H1 (cell line): ENCODE results near the gene G6PC3. TPM values are rescaled to one million over a fixed set of nuclear protein-coding genes. Genes with fewer than 3 reads are reported as not detected.
A peak's percentile ranks its signal among the peaks of the same experiment; 100 is the strongest.

Source experiments
- CTCF ChIA-PET: fragments of 300-600 bp; sonication (Branson Sonifier 250); formaldehyde crosslinking; loops from one replicate; lab custom pipeline; 2021; ENCODE audit not compliant: partially characterized antibody; lab: Charles Lee
- POLR2A ChIA-PET: fragments of 300-600 bp; sonication (Branson Sonifier 250); formaldehyde crosslinking; loops from one replicate; lab custom pipeline; 2021; ENCODE audit warnings: inconsistent platforms; ENCODE audit not compliant: partially characterized antibody; lab: Charles Lee
- DNase-seq, 2 experiments: peaks; one replicate each; pipeline versions ENCODE4 v3.0.0 to v3.0.0-alpha.2; 2010 to 2022; ENCODE audit warnings: low spot score in 2 of 2, low read depth in 1 of 2, mixed read lengths in 1 of 2
- FAIRE-seq: peaks from 2 replicates; lab custom pipeline; 2011; peaks lifted over from hg19 to GRCh38; lab: Jason Lieb, UNC
- H2AFZ ChIP-seq: 2 replicates; pipeline ENCODE4 v1.8.1; 2012; ENCODE audit warnings: low read length, inconsistent platforms
- H2AK5ac ChIP-seq: 2 replicates; pipeline ENCODE4 v1.6.1; 2013; ENCODE audit warnings: low read depth, low read length
- H2BK120ac ChIP-seq: replicated peaks from 2 replicates; pipeline ENCODE3; 2013; ENCODE audit warnings: low read depth, low read length, inconsistent platforms
- H2BK12ac ChIP-seq: 2 replicates; pipeline ENCODE4 v1.6.1; 2013; ENCODE audit warnings: low read depth, low read length
- H2BK15ac ChIP-seq: 2 replicates; pipeline ENCODE4 v1.6.1; 2013; ENCODE audit warnings: low read length
- H2BK20ac ChIP-seq: 2 replicates; pipeline ENCODE4 v1.6.1; 2013; ENCODE audit warnings: low read length
- H2BK5ac ChIP-seq: 2 replicates; pipeline ENCODE4 v1.6.1; 2013; ENCODE audit warnings: low read depth, low read length
- H3K14ac ChIP-seq: 2 replicates; pipeline ENCODE4 v1.6.1; 2013; ENCODE audit warnings: inconsistent platforms; ENCODE audit not compliant: insufficient read length
- H3K18ac ChIP-seq: 2 replicates; pipeline ENCODE4 v1.6.1; 2013; ENCODE audit warnings: low read length; ENCODE audit errors: extremely low read depth
- H3K23ac ChIP-seq: 2 replicates; pipeline ENCODE4 v1.6.1; 2013; ENCODE audit warnings: inconsistent platforms; ENCODE audit not compliant: insufficient read length
- H3K23me2 ChIP-seq: 2 replicates; pipeline ENCODE4 v1.6.1; 2013; ENCODE audit warnings: low read depth, low read length
- H3K27ac ChIP-seq: 2 replicates; pipeline ENCODE4 v1.6.1; 2011; ENCODE audit warnings: low read depth, low read length, inconsistent platforms
- H3K27me3 ChIP-seq, 4 experiments: replicated peaks in 1 of 4; 1 replicate in 1 of 4; 2 replicates in 3 of 4; pipeline versions ENCODE4 v1.6.1 to v1.8.1; 2011 to 2013; ENCODE audit warnings: low read length in 3 of 4, mild to moderate bottlenecking in 3 of 4, inconsistent platforms in 2 of 4, mixed read lengths in 2 of 4, moderate library complexity in 1 of 4; ENCODE audit not compliant: control insufficient read depth in 3 of 4, insufficient read depth in 3 of 4; ENCODE audit errors: extremely low read depth in 1 of 4
- H3K36me3 ChIP-seq, 4 experiments: 2 replicates each; pipeline versions ENCODE4 v1.6.1 to v1.8.1; 2011 to 2013; ENCODE audit warnings: mild to moderate bottlenecking in 4 of 4, low read length in 3 of 4, moderate library complexity in 2 of 4, control low read depth in 1 of 4, inconsistent platforms in 1 of 4; ENCODE audit not compliant: insufficient read depth in 4 of 4, control insufficient read depth in 2 of 4
- H3K4ac ChIP-seq: replicated peaks from 2 replicates; pipeline ENCODE3; 2013; ENCODE audit warnings: low read length, low read depth, mixed read lengths, inconsistent platforms; ENCODE audit not compliant: insufficient read length
- H3K4me1 ChIP-seq, 4 experiments: replicated peaks in 1 of 4; 1 replicate in 1 of 4; 2 replicates in 3 of 4; pipeline versions ENCODE4 v1.6.1 to v1.8.1; 2011 to 2013; ENCODE audit warnings: low read length in 3 of 4, inconsistent platforms in 2 of 4, mixed read lengths in 1 of 4; ENCODE audit not compliant: insufficient read depth in 4 of 4, control insufficient read depth in 3 of 4
- H3K4me2 ChIP-seq, 2 experiments: 2 replicates each; pipeline versions ENCODE4 v1.6.1 to v1.8.1; 2011 to 2013; ENCODE audit warnings: low read depth in 2 of 2, low read length in 2 of 2, control low read depth in 1 of 2, inconsistent platforms in 1 of 2, mild to moderate bottlenecking in 1 of 2; ENCODE audit not compliant: insufficient read depth in 1 of 2
- H3K4me3 ChIP-seq, 4 experiments: fragments of 200-600, 300-600 bp in 1 of 4; sonication (generic), shearing (Covaris generic), sonication (Bioruptor Twin) in 1 of 4; 2 replicates each; pipeline versions ENCODE4 v1.5.1 to v1.8.1; 2011 to 2016; ENCODE audit warnings: low read length in 4 of 4, low read depth in 3 of 4, control low read depth in 2 of 4, inconsistent platforms in 2 of 4, mild to moderate bottlenecking in 2 of 4, mixed read lengths in 1 of 4, moderate library complexity in 1 of 4; ENCODE audit not compliant: insufficient read depth in 2 of 4; ENCODE audit errors: extremely low read depth in 1 of 4
- H3K56ac ChIP-seq: replicated peaks from 2 replicates; pipeline ENCODE3; 2013; ENCODE audit warnings: low read depth, mild to moderate bottlenecking, mixed read lengths, low read length, inconsistent platforms; ENCODE audit not compliant: insufficient read length
- H3K79me1 ChIP-seq: 2 replicates; pipeline ENCODE4 v1.6.1; 2013; ENCODE audit warnings: low read depth, low read length, control low read depth
- H3K79me2 ChIP-seq, 2 experiments: 2 replicates each; pipeline versions ENCODE4 v1.6.1 to v1.8.1; 2012 to 2013; ENCODE audit warnings: low read length in 2 of 2, mild to moderate bottlenecking in 2 of 2, inconsistent platforms in 1 of 2; ENCODE audit not compliant: insufficient read depth in 2 of 2, control insufficient read depth in 1 of 2
- H3K9ac ChIP-seq, 4 experiments: replicated peaks in 1 of 4; 1 replicate in 1 of 4; 2 replicates in 3 of 4; pipeline versions ENCODE4 v1.6.1 to v1.8.1; 2011 to 2013; ENCODE audit warnings: low read depth in 3 of 4, low read length in 3 of 4, control low read depth in 2 of 4, mild to moderate bottlenecking in 2 of 4, moderate library complexity in 2 of 4, inconsistent platforms in 1 of 4; ENCODE audit errors: extremely low read depth in 1 of 4
- H3K9me3 ChIP-seq, 2 experiments: 2 replicates each; pipeline versions ENCODE4 v1.6.1 to v1.8.1; 2012 to 2013; ENCODE audit warnings: mild to moderate bottlenecking in 2 of 2, moderate library complexity in 2 of 2, control low read depth in 1 of 2, inconsistent platforms in 1 of 2, low read depth in 1 of 2, low read length in 1 of 2, mixed read lengths in 1 of 2; ENCODE audit not compliant: insufficient read depth in 2 of 2
- H4K20me1 ChIP-seq, 2 experiments: replicated peaks in 1 of 2; 2 replicates each; pipeline versions ENCODE3 to v1.8.1; 2011 to 2013; ENCODE audit warnings: inconsistent platforms in 2 of 2, low read length in 2 of 2, mild to moderate bottlenecking in 1 of 2; ENCODE audit not compliant: insufficient read depth in 2 of 2, control insufficient read depth in 1 of 2
- H4K5ac ChIP-seq: 2 replicates; pipeline ENCODE4 v1.6.1; 2013; ENCODE audit warnings: low read length, low read depth, mixed read lengths, inconsistent platforms; ENCODE audit not compliant: insufficient read length
- H4K8ac ChIP-seq: 2 replicates; pipeline ENCODE4 v1.8.0; 2013; ENCODE audit warnings: mild to moderate bottlenecking, moderate library complexity, low read length, inconsistent platforms; ENCODE audit not compliant: insufficient read depth; ENCODE audit errors: extremely low read depth
- H4K91ac ChIP-seq: replicated peaks from 2 replicates; pipeline ENCODE3; 2013; ENCODE audit warnings: low read length, mixed read lengths, inconsistent platforms; ENCODE audit not compliant: insufficient read length
- CHD1 ChIP-seq: IDR thresholded peaks from 2 replicates; pipeline ENCODE4 v1.6.1; 2012; ENCODE audit warnings: low read depth, low read length, improper control_type of control experiment
- RAD21 ChIP-seq, 2 experiments: IDR thresholded peaks in 1 of 2; conservative IDR thresholded peaks in 1 of 2; 2 replicates each; pipeline ENCODE4 v1.6.1; 2011; ENCODE audit warnings: low read depth in 2 of 2, low read length in 2 of 2, improper control_type of control experiment in 1 of 2, inconsistent platforms in 1 of 2, mild to moderate bottlenecking in 1 of 2, moderate library complexity in 1 of 2
- WGBS, 2 experiments: shearing (Covaris generic) in 1 of 2; methylation state at CpG; one replicate each; pipeline versions ENCODE4 v1.1.6 to v1.1.7; 2013 to 2015; ENCODE audit warnings: low lambda C conversion rate in 2 of 2, mixed read lengths in 2 of 2, inconsistent platforms in 1 of 2, low coverage in 1 of 2, missing lambda C conversion rate in 1 of 2; ENCODE audit not compliant: insufficient replicate concordance in 2 of 2, insufficient coverage in 1 of 2, insufficient read length in 1 of 2; ENCODE audit errors: extremely low coverage in 1 of 2, missing lambda C conversion rate in 1 of 2; 5-methylcytosine and 5-hydroxymethylcytosine counted together
- polyA plus RNA-seq, 7 experiments: library from polyadenylated mRNA; depleted of rRNA in 3 of 7; stranded (reverse) in 5 of 7; unstranded in 2 of 7; fragments of >200 nt in 5 of 7; fragments of 200-250 nt in 2 of 7; gene quantifications; 1 replicate in 5 of 7; 2 replicates in 1 of 7; 4 replicates in 1 of 7; pipeline versions ENCODE4 v1.2.1 to v1.2.3, GENCODE V29; 2011 to 2013; ENCODE audit warnings: missing spikeins in 2 of 7, mixed read lengths in 2 of 7
- total RNA-seq: library from RNA; stranded (reverse); fragmentation: NEBNext Ultra II Directional; extraction: Animal tissue kit (Norgen Biotek cat#: 25700); gene quantifications from 2 replicates; pipeline ENCODE4 v1.2.1, GENCODE V29; 2021

Gene G6PC3
- total and polyA plus RNA-seq, 2 of the 8 experiments (the other 6 are each of a cell fraction or from before 2014, with no cell fraction given) = 104 to 343 TPM

- Histone ChIP-seq H3K56ac (no peak overlapping the region), H3K36me3 (peaks cover 11 to 25% (median 18%) of the 10 kb centered on the region in 4 experiments; a peak in 6 of 8 replicates), H4K91ac (no peak overlapping the region), H2BK15ac (no peak overlapping the region), H3K4me1 (peaks cover 0 to 4% (median under 1%) of the 10 kb centered on the region in 4 experiments; a peak in 3 of 7 replicates), H3K4me2 (peak overlapping the region; percentile 77 to 87), H4K8ac (no peak overlapping the region), H2BK5ac (no peak overlapping the region; the same call in 1 of the 2 replicates), H3K9me3 (no peaks in the 10 kb centered on the region), H4K20me1 (peaks cover 0 to 7% of the 10 kb centered on the region in 2 experiments), H2AK5ac (peak overlapping the region; percentile 69; the same call in 1 of the 2 replicates), H2BK120ac (no peak overlapping the region), H3K23ac (no peak overlapping the region), H3K79me2 (peaks cover 0 to 19% of the 10 kb centered on the region in 2 experiments; a peak in 2 of 4 replicates), H4K5ac (no peak overlapping the region), H3K18ac (no peak overlapping the region), H3K4me3 (peak overlapping the region; percentile 50 to 86 (median 82)), H2BK20ac (no peak overlapping the region), H3K9ac (peak overlapping the region in 2 of 4 experiments; percentile 20; a peak in 2 of 7 replicates), H3K79me1 (no peaks in the 10 kb centered on the region), H3K14ac (no peak overlapping the region), H3K4ac (no peak overlapping the region), H2BK12ac (no peak overlapping the region), H3K27ac (no peak overlapping the region), H2AFZ (no peak overlapping the region), H3K23me2 (peaks cover 6% of the 10 kb centered on the region; the same call in 1 of the 2 replicates), H3K27me3 (no peaks in the 10 kb centered on the region)
- TF ChIP-seq CHD1 (no peak), RAD21 (IDR thresholded peaks at IDR 0.05 in 1 of 2, conservative IDR thresholded peaks at IDR 0.05 in 1 of 2; ENCODE audit: low read depth in 2 of 2, low read length in 2 of 2) (no peak)
- FAIRE-seq (peak; percentile 7), DNase-seq (no peak)
- CTCF ChIA-PET = interaction anchor here (0.8 to 7.1 kb wide), 2 partner anchors 14 to 162 kb away, joined by 3 to 71 read pairs; no protein-coding TSS in a partner anchor
- WGBS, 2 experiments = 54% methylated on average over 2 of the region's 2 CpGs; no CpG with 5 or more reads in 1 of the 2 experiments
- POLR2A ChIA-PET = interaction anchor here (0.7 to 4.2 kb wide), 7 partner anchors 11 to 52 kb away, joined by 3 to 33 read pairs (median 4); partner anchors contain the start of gene HDAC5
These were observed 1.2 kb downstream of the G6PC3 start for GRCh38 chr17:44071772-44072171.
